ENCODE results near the gene NIPAL3.
"Not testable (repeated sequence)": the region's sequence is repeated elsewhere in the genome, so short reads cannot be mapped to it uniquely, and the experiment has no call there.

NIPAL3 gene

DNA sequence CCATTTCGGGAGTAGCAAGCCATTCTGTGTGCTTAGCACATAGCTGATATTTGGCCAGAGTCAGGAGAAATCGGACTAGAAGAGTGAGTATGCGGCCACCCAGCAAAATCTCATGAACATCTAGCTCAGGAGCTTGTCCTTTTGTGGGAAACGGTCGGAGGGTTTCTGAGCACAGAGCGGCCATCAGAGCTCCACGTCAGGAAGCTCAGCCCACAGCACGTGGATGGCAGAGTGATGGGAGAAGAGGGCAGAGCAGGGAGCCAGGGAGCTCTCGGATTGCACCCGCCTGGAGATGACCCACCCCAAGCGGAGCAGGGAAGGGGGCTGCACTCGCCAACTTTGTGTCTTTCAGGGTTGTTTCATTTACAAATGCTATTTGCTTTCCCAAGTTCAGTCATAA is 100.9 kb downstream of the NIPAL3 start:
- no peak for DNase-seq (ENCODE audit: low read depth, low spot score)

DNA sequence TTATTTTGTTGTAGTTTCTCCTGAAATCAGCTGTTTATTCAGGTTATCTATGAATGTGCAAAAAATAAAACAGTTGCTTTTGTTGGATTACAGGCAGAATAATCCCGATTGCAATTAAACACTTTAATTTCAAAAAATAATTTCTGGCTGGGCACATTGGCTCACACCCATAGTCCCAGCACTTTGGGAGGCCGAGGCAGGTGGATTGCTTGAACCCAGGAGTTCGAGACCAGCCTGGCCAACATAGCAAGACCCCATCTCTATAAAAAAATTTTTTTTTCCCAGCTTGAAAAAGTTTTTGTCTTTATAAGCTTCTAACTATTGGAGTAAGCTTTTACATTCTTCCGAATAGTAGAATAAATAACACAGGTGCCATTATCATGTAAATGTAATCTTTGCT is 102.3 kb downstream of the NIPAL3 start:
- DNase-seq (ENCODE audit: low read depth, low spot score), result no peak

DNA sequence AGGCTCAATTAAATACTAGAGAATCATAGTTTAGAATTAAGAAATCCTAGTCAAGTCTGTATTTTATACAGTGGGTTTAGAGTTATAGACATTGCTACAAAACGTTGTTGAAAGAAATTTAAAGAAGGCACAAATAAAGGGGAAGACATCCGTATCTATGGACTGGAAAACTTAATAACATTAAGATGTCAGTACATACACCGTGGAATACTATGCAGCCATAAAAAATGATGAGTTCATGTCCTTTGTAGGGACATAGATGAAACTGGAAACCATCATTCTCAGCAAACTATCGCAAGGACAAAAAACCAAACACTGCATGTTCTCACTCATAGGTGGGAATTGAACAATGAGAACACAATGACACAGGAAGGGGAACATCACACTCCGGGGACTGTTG is 104.7 kb downstream of the NIPAL3 start:
- not testable (repeated sequence) for DNase-seq (ENCODE audit: low read depth, low spot score)
